Heart left ventricle (tissue), 13 donors: ENCODE results near the gene TMEM74B.

Source experiments
- CTCF ChIP-seq, 12 donors: fragments of 200-600 bp; sonication (generic) in 4 of 12; IDR thresholded peaks; one replicate each; pipeline versions ENCODE4 v1.5.0 to v1.8.0; 2018 to 2022; ENCODE audit warnings: antibody characterized with exemption in 12 of 12, mild to moderate bottlenecking in 5 of 12
- POLR2A ChIP-seq, 2 donors: fragments of 450-650 bp; IDR thresholded peaks; one replicate each; pipeline ENCODE4 v1.6.1; 2017; ENCODE audit warnings: antibody characterized with exemption in 2 of 2, mild to moderate bottlenecking in 2 of 2, moderate library complexity in 2 of 2
- donor health status: ischemic (EF 13 %, LVEDD 7.1; RV severe dilation, severe dysfunction).
- donor health status: DM: no; HTN: yes; CAD: no.
- donor health status: DM: no; HTN: no; CAD: no.
- donor health status: ischemic (EF 25% LVEDD 6.9; RV normal size, moderate dysfunction).
- donor health status: ischemic (EF 25% LVEDD 5.7; RV mildly dilated, moderate dysfunction).
- donor health status: ischemic (EF 35%, LVEDD 5.7; RV mildly dilated, moderate dysfunction).
- donor health status: nonischemic (EF 11% LVEDD 7.7; RV severe dilation, severe dysfunction).
- donor health status: DM: yes; HTN: yes; CAD: no.
- donor health status: PGD.
- donor health status: ischemic (EF 29% LVEDD 5.4; RV normal size, mild dysfunction).
- donor health status: nonischemic (EF 23%, LVEDD 6.1; RV moderate dilation, normal function).

- no peak for TF ChIP-seq CTCF (IDR thresholded peaks at IDR 0.05)
- TF ChIP-seq POLR2A (IDR thresholded peaks at IDR 0.05), result no peak
Measured at GRCh38 chr20:1150218-1150617, 34.6 kb downstream of the TMEM74B start.
